ENCODE results near the gene ZGPAT. TPM values are rescaled to one million over a fixed set of nuclear protein-coding genes. Genes with fewer than 3 reads are reported as not detected.

Gene ZGPAT
- total and polyA plus RNA-seq, 2 donors (not counting 1 experiment from before 2014, with no cell fraction given), result 46.1 to 62.1 TPM

GRCh38 chr20:63663332-63664066 lies 44.3 kb upstream of the ZGPAT start:
- 94% methylated on average over 26 of the region's 26 CpGs for WGBS (ENCODE audit: insufficient coverage)

More at GRCh38 chr20:63663332-63664066, 44.3 kb upstream of the ZGPAT start:
- POLR2A ChIA-PET, result no interaction called here
- Mint-ChIP-seq H3K4me1 (peaks cover 6% of the 10 kb centered on the region), H3K27ac (no peak overlapping the region), H3K27me3 (no peaks in the 10 kb centered on the region), H3K9me3 (ENCODE audit: insufficient read depth) (no peaks in the 10 kb centered on the region), H3K4me3 (no peak overlapping the region)
- Histone ChIP-seq H3K4me3 (ENCODE audit: control extremely low read depth in 1 of 5, extremely low read depth in 1 of 5, insufficient read depth in 1 of 5, low read depth in 2 of 5, low read length in 4 of 5) (no peak overlapping the region), H2AFZ (ENCODE audit: insufficient read depth, low read depth, low read length, poor library complexity, severe bottlenecking) (no peak overlapping the region), H3K4me2 (replicated peaks; ENCODE audit: low read depth, low read length, poor library complexity, severe bottlenecking) (no peak overlapping the region), H3K27me3 (replicated peaks in 1 of 4; ENCODE audit: control extremely low read depth in 1 of 4, control insufficient read depth in 3 of 4, insufficient read depth in 4 of 4, low read length in 3 of 4) (no peaks in the 10 kb centered on the region), H3K36me3 (replicated peaks in 1 of 2; ENCODE audit: control extremely low read depth in 1 of 2, control insufficient read depth in 1 of 2, extremely low read depth in 1 of 2, insufficient read depth in 2 of 2, low read length in 1 of 2) (peaks cover 0 to 30% of the 10 kb centered on the region in 2 experiments), H3K9ac (ENCODE audit: low read length) (no peak overlapping the region), H3K9me3 (ENCODE audit: control extremely low read depth in 1 of 3, control insufficient read depth in 2 of 3, insufficient read depth in 1 of 3, low read length in 2 of 3) (no peaks in the 10 kb centered on the region), H3K4me1 (ENCODE audit: control insufficient read depth in 2 of 2, insufficient read depth in 2 of 2, low read length in 2 of 2) (peaks cover 5 to 9% of the 10 kb centered on the region in 2 donors), H4K20me1 (ENCODE audit: control insufficient read depth, insufficient read depth, low read length, poor library complexity, severe bottlenecking) (no peaks in the 10 kb centered on the region), H3K79me2 (ENCODE audit: control insufficient read depth, insufficient read depth, low read length) (peaks cover 18% of the 10 kb centered on the region), H3K27ac (ENCODE audit: low read length in 2 of 2) (no peak overlapping the region)
- intact Hi-C loops (cut with micrococcal nuclease), result no loop called here
- TF ChIP-seq CTCF (IDR thresholded peaks at IDR 0.05) (no peak), EZH2 (IDR thresholded peaks at IDR 0.05; ENCODE audit: borderline replicate concordance, insufficient read depth, low read depth, low read length, poor library complexity, severe bottlenecking) (no peak)
- CTCF ChIA-PET, result no interaction called here
- ATAC-seq (ENCODE audit: low read depth) (no peak), DNase-seq (no peak)
